Stimulated activated effector memory CD8-positive, alpha-beta T cell treated with anti-CD3 and anti-CD28 coated beads, Interleukin-12 subunit alpha, Interleukin-12 subunit beta, amount 100 ng/mL, for 72 hours (primary cell): ENCODE measurements around the gene LCN15.
A peak's percentile ranks its signal among the peaks of the same experiment; 100 is the strongest.
"Not testable (repeated sequence)": the region's sequence is repeated elsewhere in the genome, so short reads cannot be mapped to it uniquely, and the experiment has no call there.

Experiments used
- ATAC-seq: fragments of 150-1000 bp; cut with Tn5 transposase; 2 replicates; pipeline ENCODE4 v1.10.0; 2021
- DNase-seq, 2 donors: peaks; one replicate each; pipeline ENCODE4 v3.0.0; 2021 to 2022; ENCODE audit warnings: low spot score in 2 of 2
- H3K27ac Mint-ChIP-seq: one replicate; pipeline ENCODE4 v1.8.0; 2022; ENCODE audit warnings: mild to moderate bottlenecking, mixed read lengths
- H3K36me3 Mint-ChIP-seq: one replicate; pipeline ENCODE4 v1.8.0; 2022; ENCODE audit warnings: mild to moderate bottlenecking, mixed read lengths
- H3K4me1 Mint-ChIP-seq: one replicate; pipeline ENCODE4 v1.8.0; 2022; ENCODE audit warnings: mixed read lengths
- H3K4me3 Mint-ChIP-seq: one replicate; pipeline ENCODE4 v1.8.0; 2022; ENCODE audit warnings: mild to moderate bottlenecking, mixed read lengths
- H3K9me3 Mint-ChIP-seq: one replicate; pipeline ENCODE4 v1.8.0; 2022; ENCODE audit warnings: mixed read lengths

LCN15 gene

GRCh38 chr9:136799079-136799853 lies 34.9 kb upstream of the LCN15 start:
- DNase-seq (no peak), ATAC-seq (no peak)
- H3K4me3 Mint-ChIP-seq, result peak overlapping the region; percentile 77
- peaks cover 11% of the 10 kb centered on the region for H3K36me3 Mint-ChIP-seq
- peaks cover 25% of the 10 kb centered on the region for H3K4me1 Mint-ChIP-seq
- H3K9me3 Mint-ChIP-seq, result no peaks in the 10 kb centered on the region
- no peak overlapping the region for H3K27ac Mint-ChIP-seq

GRCh38 chr9:136798708-136799078 lies 34.4 kb upstream of the LCN15 start:
- H3K4me3 Mint-ChIP-seq, result no peak overlapping the region
- H3K36me3 Mint-ChIP-seq, result peaks cover 11% of the 10 kb centered on the region
- peak in 1 of 2 donors; percentile 52 for DNase-seq

GRCh38 chr9:136796775-136797347 lies 32.5 kb upstream of the LCN15 start:
- not testable (repeated sequence) for H3K27ac Mint-ChIP-seq, H3K36me3 Mint-ChIP-seq, H3K4me3 Mint-ChIP-seq, H3K9me3 Mint-ChIP-seq, ATAC-seq, DNase-seq
- peaks cover 21% of the 10 kb centered on the region for H3K4me1 Mint-ChIP-seq

More at GRCh38 chr9:136798708-136799078, 34.4 kb upstream of the LCN15 start:
- H3K9me3 Mint-ChIP-seq, result no peaks in the 10 kb centered on the region
- H3K27ac Mint-ChIP-seq, result no peak overlapping the region
- no peak for ATAC-seq
- H3K4me1 Mint-ChIP-seq, result peaks cover 20% of the 10 kb centered on the region

- Mint-ChIP-seq H3K27ac (no peak within 1 kb of the TSS), H3K4me3 (no peak within 1 kb of the TSS), H3K9me3 (no peaks in the 10 kb centered on the region), H3K4me1 (peaks cover 21% of the 10 kb centered on the region), H3K36me3 (peaks cover 6% of the 10 kb centered on the region)
- DNase-seq (no peak), ATAC-seq (no peak)
Measured at GRCh38 chr9:136796238-136796774, 32.0 kb upstream of the LCN15 start, which contains the start of gene CCDC183. Gene CCDC183 (plus strand): TSS chr9:136796338. CDS start chr9:136796398, 60 bp downstream.

DNA sequence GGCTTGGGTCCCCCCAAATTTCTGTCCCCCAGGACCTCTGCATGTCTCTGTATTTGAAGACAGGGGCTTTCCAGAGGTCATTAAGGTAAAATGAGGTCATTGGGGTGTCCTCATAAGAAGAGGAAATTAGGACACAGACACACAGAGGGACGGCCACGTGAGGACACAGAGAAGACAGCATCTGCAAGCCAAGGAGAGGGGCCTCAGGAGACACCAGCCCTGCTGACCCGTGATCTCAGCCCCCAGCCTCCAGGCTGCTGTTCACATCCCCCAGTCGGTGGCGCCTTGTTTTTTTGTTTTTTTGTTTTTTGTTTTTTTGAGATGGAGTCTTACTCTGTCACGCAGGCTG lies 30.7 kb upstream of the LCN15 start:
- no peak overlapping the region for H3K27ac Mint-ChIP-seq
- no peak for DNase-seq

GRCh38 chr9:136794281-136794999 lies 30.1 kb upstream of the LCN15 start:
- DNase-seq, result no peak
- Mint-ChIP-seq H3K27ac (no peak overlapping the region), H3K4me1 (peaks cover 6% of the 10 kb centered on the region), H3K4me3 (no peak overlapping the region), H3K36me3 (no peaks in the 10 kb centered on the region), H3K9me3 (no peaks in the 10 kb centered on the region)
- no peak for ATAC-seq

More for the DNA sequence above, 30.7 kb upstream of the LCN15 start:
- no peak for ATAC-seq
- H3K9me3 Mint-ChIP-seq, result no peaks in the 10 kb centered on the region
- H3K36me3 Mint-ChIP-seq, result peaks cover 2% of the 10 kb centered on the region
- H3K4me3 Mint-ChIP-seq, result no peak overlapping the region
- peaks cover 7% of the 10 kb centered on the region for H3K4me1 Mint-ChIP-seq

- H3K4me3 Mint-ChIP-seq, result no peak overlapping the region
- H3K27ac Mint-ChIP-seq, result no peak overlapping the region
- no peaks in the 10 kb centered on the region for H3K36me3 Mint-ChIP-seq
- no peaks in the 10 kb centered on the region for H3K9me3 Mint-ChIP-seq
- DNase-seq (no peak), ATAC-seq (no peak)
- H3K4me1 Mint-ChIP-seq, result peaks cover 14% of the 10 kb centered on the region
Measured at GRCh38 chr9:136793086-136793946, 29.0 kb upstream of the LCN15 start.

- Mint-ChIP-seq H3K4me3 (peak overlapping the region; percentile 79), H3K36me3 (no peaks in the 10 kb centered on the region), H3K4me1 (peaks cover 22% of the 10 kb centered on the region), H3K9me3 (no peaks in the 10 kb centered on the region), H3K27ac (no peak overlapping the region)
- DNase-seq (no peak), ATAC-seq (no peak)
Measured at GRCh38 chr9:136792321-136793085, 28.2 kb upstream of the LCN15 start.

- peak overlapping the region; percentile 79 for H3K4me3 Mint-ChIP-seq
- no peaks in the 10 kb centered on the region for H3K9me3 Mint-ChIP-seq
- peak overlapping the region; percentile 88 for H3K27ac Mint-ChIP-seq
- H3K36me3 Mint-ChIP-seq, result no peaks in the 10 kb centered on the region
- ATAC-seq (peak; percentile 4), DNase-seq (peak; percentile 60 to 86)
- peaks cover 25% of the 10 kb centered on the region for H3K4me1 Mint-ChIP-seq
Measured at GRCh38 chr9:136791516-136792276, 27.4 kb upstream of the LCN15 start.

DNA sequence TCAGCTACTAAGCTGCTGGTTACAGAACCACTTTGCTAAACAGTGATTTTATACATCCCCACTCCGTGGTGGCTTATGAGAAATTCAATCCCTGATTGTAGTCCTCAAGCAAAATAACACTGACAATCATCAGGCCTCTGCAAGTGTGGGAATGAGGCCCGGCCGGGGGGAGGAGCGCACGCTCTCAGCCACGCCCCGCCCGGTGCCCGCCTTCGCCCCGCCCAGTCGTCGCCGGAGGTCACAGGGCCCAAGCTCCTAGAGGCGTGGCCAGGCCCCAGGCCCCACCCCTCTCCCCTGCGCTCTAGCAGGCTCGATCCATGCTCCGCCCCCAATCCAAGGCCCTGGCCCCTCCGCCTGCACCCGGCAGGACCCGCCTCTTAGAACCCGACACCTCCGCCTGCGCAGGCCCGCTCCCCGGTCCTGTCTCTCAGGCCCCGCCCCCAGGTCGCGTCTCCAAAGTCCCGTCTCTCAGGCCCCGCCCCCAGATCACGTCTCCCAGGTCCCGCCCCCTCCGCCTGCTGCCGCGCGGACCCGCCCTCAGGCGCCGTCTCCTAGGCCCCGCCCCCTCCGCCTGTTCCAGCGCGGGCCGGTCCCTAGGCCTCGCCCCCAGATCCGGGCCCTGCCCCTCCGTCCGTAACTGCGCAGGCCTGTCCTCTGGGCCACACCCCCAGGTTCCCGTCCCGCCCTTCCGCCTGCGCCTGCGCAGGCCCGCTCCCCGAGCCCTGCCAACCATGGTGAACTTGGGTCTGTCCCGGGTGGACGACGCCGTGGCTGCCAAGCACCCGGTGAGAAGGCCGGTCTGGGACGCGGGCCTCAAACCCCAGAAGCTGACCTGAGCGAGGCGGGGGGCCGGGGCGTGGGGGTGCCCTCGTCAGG lies 26.6 kb upstream of the LCN15 start, which contains the start of gene TMEM141:
TSS of gene TMEM141 (plus strand) at position 705 of the 876 bp plus-strand sequence. CDS start at position 732, 27 bp downstream.
- Mint-ChIP-seq H3K9me3 (no peaks in the 10 kb centered on the region), H3K4me1 (peaks cover 25% of the 10 kb centered on the region), H3K27ac (peak within 1 kb of the TSS; percentile 88), H3K4me3 (peak within 1 kb of the TSS; percentile 79), H3K36me3 (no peaks in the 10 kb centered on the region)
- DNase-seq, result peak; percentile 98 to 99
- ATAC-seq, result peak; percentile 90

GRCh38 chr9:136789523-136789937 lies 25.2 kb upstream of the LCN15 start:
- H3K4me3 Mint-ChIP-seq, result no peak overlapping the region
- H3K27ac Mint-ChIP-seq, result no peak overlapping the region
- DNase-seq (no peak), ATAC-seq (no peak)
- peaks cover 31% of the 10 kb centered on the region for H3K4me1 Mint-ChIP-seq
- H3K9me3 Mint-ChIP-seq, result no peaks in the 10 kb centered on the region
- H3K36me3 Mint-ChIP-seq, result no peaks in the 10 kb centered on the region

DNA sequence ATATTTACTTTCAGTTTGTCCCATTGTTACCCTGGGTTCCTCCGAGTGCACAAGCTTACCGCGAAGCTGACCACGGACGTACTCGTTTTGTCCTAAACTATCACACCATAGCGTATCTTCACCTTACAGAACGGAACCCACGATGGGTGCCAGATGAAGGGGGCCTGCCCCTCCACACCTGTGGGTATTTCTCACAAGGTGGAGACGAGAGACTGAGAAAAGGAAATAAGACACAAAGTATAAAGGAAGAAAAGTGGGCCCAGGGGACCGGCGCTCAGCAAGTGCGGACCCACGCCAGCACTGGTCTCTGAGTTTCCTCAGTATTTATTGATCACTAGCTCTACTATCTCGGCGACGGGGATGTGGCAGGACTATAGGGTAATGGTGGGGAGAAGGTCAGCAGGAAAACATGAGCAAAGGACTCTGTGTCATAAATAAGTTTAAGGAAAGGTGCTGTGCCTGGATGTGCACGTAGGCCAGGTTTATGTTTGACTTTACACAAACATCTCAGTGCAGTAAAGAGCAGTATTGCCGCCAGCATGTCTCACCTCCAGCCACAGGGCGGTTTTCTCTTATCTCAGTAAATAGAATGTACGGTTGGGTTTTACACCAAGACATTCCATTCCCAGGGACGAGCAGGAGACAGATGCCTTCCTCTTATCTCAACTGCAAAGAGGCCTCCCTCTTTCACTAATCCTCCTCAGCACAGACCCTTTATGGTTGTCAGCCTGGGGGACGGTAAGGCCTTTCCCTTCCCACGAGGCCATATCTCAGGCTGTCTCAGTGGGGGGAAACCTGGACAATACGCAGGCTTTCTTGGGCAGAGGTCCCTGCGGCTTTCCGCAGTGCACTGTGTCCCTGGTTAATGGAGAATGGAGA lies 24.6 kb upstream of the LCN15 start:
- H3K4me3 Mint-ChIP-seq, result peak overlapping the region; percentile 54
- H3K9me3 Mint-ChIP-seq, H3K27ac Mint-ChIP-seq, ATAC-seq, H3K36me3 Mint-ChIP-seq, DNase-seq: not testable (repeated sequence)
- peaks cover 31% of the 10 kb centered on the region for H3K4me1 Mint-ChIP-seq
